ENCODE data around the gene PIK3R5.

PIK3R5 gene

DNA sequence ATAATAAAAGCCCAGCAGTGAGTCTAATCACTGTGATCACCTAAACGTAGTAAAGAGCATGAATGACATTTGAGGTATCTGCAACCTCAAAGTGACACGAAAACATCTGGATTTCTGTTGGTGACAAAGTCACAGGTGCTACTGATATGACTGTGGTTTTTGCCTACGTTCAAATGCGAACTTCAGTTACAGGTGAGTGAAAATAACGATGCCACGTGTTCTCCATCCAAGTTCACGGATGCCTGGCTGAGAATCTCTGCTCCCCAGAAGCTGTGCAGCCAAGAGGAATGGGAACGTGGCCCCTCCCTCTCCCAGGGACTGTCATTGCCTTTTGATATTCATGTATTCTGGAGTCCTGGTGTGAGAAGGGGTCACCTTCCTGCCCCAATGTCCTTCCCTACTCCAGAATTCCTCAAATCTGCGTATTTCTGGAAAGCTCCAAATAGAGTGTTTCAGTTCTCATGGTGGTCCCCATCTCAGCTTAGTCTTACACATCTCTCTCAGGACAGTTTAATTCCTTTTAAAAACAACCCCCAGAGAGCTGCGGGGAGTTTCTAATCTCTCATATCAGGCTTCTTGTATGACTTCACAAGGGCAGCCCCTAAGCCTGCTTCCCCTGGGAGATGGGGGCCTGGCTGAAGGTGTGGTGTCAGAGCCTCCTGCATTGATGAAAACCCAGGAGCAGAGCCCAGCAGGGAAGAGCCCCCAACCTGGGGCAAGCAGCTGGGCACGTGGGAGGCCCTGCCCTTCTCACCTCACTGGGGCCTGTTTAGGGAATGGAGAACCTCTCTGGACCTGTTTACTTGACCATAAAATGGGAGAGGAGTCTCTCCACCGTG, 25.8 kb downstream of the PIK3R5 start:
- TF ChIP-seq, protein P1, sequence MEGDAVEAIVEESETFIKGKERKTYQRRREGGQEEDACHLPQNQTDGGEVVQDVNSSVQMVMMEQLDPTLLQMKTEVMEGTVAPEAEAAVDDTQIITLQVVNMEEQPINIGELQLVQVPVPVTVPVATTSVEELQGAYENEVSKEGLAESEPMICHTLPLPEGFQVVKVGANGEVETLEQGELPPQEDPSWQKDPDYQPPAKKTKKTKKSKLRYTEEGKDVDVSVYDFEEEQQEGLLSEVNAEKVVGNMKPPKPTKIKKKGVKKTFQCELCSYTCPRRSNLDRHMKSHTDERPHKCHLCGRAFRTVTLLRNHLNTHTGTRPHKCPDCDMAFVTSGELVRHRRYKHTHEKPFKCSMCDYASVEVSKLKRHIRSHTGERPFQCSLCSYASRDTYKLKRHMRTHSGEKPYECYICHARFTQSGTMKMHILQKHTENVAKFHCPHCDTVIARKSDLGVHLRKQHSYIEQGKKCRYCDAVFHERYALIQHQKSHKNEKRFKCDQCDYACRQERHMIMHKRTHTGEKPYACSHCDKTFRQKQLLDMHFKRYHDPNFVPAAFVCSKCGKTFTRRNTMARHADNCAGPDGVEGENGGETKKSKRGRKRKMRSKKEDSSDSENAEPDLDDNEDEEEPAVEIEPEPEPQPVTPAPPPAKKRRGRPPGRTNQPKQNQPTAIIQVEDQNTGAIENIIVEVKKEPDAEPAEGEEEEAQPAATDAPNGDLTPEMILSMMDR (IDR thresholded peaks at IDR 0.05): no peak

DNA sequence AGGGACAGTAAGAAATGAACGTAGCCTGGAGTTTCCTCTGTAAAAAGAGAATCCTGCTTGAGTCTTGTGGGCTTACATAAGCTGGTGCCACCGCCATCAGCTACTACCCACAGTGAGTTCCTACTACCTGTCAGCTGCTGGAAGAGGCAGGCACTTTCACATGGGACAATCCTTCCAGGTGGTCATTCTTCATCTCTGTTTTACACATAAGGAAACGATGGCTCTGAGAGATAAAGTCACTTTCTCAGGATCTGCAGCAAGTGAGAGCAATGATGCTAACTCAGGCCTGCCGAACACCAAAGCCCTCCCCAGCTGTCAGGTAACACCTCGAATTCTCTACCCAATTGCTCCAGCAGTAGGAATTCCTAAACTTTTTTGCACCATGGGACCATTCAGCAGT, 26.6 kb downstream of the PIK3R5 start:
- TF ChIP-seq, protein P1 (IDR thresholded peaks at IDR 0.05): no peak

DNA sequence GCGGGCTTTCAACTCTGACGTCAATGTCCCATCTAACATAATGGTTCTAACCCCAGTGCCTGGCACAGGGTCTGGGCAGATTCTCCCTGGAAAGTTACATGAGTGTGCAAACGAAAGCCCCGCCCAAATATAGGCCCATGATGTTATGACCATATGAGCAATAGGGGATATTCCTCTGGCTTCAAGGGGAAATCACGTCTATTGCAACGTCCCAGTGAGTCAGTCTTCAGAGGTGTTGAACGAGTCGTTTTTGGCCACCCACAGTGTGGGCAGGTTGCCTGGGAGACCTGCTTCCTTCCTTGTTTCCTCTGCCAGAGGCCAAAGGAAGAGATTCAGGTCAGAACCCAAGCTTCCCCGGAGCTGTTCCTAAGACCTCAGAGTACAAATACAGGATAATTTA, 30.3 kb downstream of the PIK3R5 start:
- TF ChIP-seq, protein P1 (IDR thresholded peaks at IDR 0.05): no peak

DNA sequence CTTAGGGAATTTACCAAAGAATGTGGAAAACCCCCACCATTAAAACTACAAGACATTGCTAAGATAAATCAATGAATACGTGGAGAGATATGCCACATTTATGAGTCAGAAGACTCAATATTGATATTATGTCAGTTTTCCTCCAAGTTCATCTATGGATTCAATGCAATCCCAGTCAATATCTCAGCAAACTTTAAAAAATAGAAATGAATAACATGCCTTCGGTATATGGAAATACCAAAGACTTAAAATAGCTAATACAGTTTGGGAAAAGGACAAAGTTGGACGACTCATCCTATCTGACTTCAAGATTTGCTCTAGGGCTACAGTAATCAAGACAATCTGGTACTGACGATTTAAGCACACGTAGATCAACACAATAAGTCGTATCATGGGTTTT, 31.2 kb downstream of the PIK3R5 start:
- TF ChIP-seq, protein P1 (IDR thresholded peaks at IDR 0.05): no peak

DNA sequence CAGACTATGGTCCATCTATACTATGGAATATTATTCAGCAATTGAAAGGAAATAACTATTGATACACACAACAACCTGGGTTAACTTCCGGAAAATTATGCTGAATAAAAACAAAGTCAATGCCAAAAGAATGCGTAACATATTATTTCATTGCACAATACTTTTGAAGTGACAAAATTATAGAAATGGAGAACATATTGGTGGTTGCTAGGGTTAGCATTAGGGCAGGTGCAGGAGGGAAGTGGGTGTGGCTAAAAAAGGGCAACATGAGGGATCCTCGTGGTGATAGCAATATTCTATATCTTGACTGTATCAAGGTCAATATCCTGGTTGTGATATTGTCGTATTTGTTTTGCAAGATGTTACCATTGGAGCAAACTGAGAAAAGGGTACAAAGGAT, 34.9 kb downstream of the PIK3R5 start:
- TF ChIP-seq, protein P1 (IDR thresholded peaks at IDR 0.05): no peak

DNA sequence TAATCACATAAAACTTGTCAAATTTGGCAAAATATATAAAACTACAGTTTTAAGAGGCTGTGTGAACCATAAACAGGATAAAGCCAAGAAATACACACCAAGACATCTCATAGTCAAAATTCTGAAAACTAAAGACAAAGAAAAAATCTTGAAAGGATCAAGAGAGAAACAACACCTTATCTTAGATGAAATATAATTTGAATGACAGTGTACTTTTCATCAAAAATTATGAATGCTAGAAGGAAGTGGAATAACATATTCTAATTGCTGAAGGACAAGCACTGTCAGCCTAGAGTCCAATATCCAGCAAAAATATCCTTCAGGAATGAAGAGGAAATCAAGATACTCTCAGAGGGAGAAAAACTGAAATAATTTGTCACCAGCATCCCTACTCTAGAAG, 37.2 kb downstream of the PIK3R5 start:
- TF ChIP-seq, protein P1 (IDR thresholded peaks at IDR 0.05): no peak

DNA sequence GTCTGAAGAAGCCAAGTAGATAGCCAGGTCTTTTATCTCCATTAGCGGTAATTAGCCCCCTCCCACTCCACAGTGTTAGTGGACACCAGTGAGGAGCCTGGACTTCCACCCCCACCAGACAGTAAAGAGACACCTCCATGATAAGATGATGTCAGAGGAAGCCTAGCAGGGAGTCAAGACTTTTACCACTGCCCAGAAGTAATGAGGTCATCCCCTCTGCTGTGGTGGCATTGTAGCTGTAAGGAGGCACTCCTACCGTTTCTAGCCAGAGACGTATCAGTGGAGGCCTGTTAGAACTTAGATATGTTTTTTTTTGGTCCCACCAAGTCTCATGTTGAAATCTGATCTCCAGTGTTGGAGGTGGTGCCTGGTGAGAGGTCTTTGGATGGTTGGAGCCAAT, 38.1 kb downstream of the PIK3R5 start:
- TF ChIP-seq, protein P1 (IDR thresholded peaks at IDR 0.05): no peak

Data from LNCAP (cell line).